HL-60/S4 treated with phorbol 12-myristate 13-acetate at 8.2 ng/mL for 4 days and 3 days (cell line): ENCODE measurements around the gene GBP4.
"Not testable (repeated sequence)": the region's sequence is repeated elsewhere in the genome, so short reads cannot be mapped to it uniquely, and the experiment has no call there.

Experiments
- in situ Hi-C: fragments of 300-500 bp; cut with MboI; formaldehyde crosslinking; loops from 2 replicates; pipeline ENCODE4 v1.15.0; 2022; ENCODE audit warnings: low sequenced_read_pairs

The GBP4 gene, protein sequence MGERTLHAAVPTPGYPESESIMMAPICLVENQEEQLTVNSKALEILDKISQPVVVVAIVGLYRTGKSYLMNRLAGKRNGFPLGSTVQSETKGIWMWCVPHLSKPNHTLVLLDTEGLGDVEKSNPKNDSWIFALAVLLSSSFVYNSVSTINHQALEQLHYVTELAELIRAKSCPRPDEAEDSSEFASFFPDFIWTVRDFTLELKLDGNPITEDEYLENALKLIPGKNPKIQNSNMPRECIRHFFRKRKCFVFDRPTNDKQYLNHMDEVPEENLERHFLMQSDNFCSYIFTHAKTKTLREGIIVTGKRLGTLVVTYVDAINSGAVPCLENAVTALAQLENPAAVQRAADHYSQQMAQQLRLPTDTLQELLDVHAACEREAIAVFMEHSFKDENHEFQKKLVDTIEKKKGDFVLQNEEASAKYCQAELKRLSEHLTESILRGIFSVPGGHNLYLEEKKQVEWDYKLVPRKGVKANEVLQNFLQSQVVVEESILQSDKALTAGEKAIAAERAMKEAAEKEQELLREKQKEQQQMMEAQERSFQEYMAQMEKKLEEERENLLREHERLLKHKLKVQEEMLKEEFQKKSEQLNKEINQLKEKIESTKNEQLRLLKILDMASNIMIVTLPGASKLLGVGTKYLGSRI

DNA sequence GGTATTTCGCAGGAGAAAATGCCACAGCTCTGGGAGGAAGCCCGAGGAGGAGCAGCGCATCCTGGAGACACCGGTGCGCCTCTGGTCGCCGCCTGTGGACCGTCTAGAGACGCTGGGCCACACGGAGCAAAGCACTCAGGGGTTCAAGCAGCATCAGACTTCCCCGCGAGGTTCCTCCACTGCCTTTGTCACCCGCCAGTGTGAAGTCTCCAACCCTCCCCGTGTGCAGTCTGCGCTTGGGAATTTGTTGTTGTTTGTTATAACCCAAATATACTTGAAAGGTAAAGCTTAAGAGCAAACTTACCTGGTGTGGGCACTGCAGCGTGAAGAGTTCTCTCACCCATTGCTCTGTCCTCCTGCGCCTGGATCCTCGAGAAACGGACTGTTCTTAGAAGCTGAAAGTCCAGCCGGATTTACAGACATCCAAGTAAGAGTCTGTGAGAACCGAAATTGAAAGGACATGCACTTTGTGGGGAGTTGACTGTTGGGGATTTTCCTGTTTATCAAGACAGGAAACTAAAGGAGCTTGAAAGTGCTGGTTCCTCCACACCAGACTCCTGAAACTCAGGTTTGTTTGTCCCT, at the start of gene GBP4:
Gene GBP4 (minus strand): TSS at position 452 of the 582 bp plus-strand sequence. CDS start 108 bp downstream, at position 344.
- in situ Hi-C loops, result no loop called here

DNA sequence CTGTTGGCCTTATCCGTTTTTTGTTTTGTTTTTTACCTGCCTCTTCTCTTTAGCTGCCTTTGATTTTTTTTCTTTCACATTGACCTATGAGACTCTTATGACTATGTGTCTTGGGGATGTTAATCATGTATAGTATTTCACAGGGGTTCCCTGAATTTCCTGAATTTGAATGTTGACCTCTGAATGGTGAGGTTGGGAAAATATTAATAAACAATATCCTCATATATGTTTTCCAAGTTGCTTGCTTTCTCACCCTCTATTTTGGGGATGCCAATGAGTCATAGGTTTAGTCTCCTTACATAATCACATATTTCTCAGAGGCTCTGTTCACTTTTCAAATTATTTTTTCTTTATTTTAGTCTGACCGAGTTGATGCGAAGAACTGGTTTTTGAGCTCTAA, 44.3 kb upstream of the GBP4 start:
- in situ Hi-C loops, result no loop called here

GRCh38 chr1:89221341-89221740, 22.6 kb upstream of the GBP4 start:
- in situ Hi-C loops, result no loop called here

GRCh38 chr1:89219851-89220250, 21.1 kb upstream of the GBP4 start:
- in situ Hi-C loops, result not testable (repeated sequence)

- in situ Hi-C loops, result not testable (repeated sequence)
Observed at GRCh38 chr1:89218941-89219340, 20.2 kb upstream of the GBP4 start.

DNA sequence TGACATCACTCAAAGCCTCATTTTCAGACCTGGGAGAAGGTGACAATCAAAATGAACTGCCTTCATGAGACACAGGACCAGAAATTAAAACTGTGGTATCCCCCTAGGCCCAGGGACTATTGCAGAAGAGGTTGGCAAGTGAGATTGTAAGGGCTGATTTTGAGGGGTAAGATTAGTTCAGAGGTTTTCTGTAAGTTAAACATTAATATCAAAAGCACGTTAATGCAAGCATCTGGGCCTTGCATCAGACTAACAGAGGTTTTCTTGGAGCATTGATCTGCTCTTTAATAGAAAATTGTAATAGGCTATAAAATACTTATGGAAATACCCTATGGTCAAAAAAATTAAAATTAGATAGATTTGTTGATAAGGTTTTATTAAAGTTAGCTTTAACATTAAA, 14.6 kb upstream of the GBP4 start:
- in situ Hi-C loops, result no loop called here

- in situ Hi-C loops, result no loop called here
Observed at GRCh38 chr1:89211035-89211634, 12.4 kb upstream of the GBP4 start.

DNA sequence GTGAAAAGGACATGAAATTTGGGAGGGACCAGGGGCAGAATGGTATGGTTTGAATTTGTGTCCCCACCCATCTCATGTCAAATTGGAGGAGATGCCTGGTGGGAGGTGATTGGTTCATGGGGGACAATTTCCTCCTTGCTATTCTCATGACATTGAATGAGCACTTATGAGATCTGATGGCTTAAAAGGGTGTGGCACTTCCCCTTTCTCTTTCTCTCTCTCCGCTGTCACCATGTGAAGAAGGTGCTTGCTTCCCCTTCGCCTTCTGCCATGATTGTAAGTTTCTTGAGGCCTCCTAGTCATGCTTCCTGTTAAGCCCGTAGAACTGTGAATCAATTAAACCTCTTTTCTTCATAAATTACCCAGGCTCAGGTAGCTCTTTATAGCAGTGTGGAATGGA, 7.6 kb upstream of the GBP4 start:
- in situ Hi-C loops, result no loop called here

DNA sequence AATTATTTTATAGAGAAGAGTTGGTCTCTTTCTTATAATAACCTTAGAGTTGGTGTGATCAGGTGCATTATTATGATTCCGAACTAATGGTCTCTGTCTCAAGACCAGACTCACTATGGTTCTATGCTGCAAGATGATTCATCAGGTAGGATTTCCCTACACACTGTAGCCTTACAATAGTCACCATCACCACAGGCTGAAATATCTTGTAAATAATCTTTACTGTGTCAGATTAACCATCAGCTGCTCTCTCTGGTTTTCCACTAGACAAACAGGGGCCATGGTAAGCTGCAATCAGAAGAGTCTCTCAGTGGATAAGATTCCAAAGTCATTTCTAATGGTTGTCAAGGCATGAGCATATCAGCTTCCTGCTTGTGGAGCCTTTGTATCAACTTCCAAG, 4.4 kb upstream of the GBP4 start:
- in situ Hi-C loops, result no loop called here

DNA sequence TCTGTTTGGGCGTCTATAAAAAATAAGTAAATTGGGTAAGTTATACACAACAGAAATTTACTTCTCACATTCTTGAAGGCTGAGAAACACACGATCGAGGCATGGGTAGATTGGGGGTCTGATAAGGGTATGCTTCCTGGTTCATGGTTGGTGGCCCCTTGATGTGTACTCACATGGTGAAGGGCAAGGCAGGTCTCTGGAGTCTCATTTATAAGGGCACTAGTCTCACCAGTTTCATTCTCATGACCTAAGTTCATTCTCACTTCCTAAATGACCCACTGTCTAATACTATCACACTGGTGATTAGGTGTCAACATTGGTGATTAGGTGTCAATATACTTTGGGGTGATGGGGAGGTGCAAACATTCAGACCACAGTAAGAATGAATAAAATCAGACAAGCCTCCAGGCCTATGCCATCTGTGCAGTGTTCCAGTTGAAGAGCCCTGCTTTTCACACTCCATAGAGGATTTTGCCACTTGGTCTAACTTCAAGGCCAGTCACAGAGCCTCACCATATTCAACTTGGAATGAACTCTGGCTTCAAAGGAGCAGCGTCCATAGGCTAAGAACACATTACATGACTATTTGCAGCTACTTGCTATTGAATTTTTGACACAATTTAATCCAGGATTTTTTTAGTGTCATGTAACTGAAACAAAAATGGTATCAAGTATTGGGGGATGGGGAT, 2.5 kb upstream of the GBP4 start:
- in situ Hi-C loops, result no loop called here

DNA sequence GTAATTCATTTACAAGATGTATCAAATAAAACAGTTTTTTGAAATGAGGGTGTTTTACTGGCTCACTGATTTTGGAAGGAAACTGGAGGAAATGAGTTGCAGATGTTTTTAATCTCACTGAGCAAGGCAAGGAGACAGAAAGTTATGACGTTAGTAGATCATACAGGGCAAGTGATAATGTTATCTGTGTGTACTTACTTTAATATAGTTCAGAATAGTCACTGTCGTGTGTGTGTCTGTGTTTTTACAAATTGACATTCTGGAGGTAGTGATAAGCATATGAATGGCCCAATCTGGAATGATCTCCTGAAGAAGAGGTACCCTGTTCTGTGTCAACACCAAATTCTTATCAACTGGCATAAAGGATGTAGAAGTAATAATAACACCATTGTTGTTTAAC, 1.9 kb upstream of the GBP4 start:
- in situ Hi-C loops, result no loop called here

- in situ Hi-C loops, result no loop called here
Observed at GRCh38 chr1:89199525-89200031, 836 bp upstream of the GBP4 start.

DNA sequence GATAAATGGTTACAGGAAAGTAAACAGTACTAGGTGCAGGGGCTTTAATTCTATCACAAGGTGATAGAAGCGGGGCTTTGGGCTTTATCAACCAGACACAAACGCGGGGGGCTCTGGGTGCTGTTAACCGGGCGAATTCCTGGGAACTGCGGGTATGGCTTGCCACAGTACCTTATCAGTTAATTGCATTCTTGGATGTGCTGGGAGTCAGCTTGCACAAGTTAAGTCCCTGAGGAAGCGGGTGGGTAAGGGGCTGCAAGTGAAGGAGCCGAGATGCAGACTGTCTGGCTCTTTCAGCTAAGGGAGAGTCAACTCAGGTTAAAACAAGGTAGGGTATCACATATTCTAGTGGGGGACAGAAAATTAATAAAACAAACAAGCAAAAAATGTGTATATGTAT, 661 bp downstream of the GBP4 start:
- in situ Hi-C loops, result no loop called here

DNA sequence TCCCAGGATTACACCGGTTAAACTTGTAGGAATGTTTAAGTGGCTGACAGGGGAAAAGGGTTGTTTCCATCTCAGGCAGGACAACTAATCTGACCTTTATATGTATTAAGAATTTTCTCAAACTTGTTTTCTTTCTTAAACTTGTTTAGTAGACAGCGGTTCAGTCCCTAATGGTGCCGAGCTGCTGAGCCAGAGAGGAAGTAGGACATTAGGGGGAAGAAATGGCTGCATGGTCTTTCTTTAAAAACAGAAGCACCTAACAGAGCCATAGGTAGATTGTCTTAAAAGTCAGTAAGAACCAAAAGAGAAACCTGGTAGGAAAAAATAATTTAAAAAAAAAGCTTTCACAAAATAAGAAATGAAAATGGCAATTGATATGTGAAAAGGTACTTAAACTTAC, 3.3 kb downstream of the GBP4 start:
- in situ Hi-C loops, result no loop called here

GRCh38 chr1:89191314-89191713, 7.4 kb downstream of the GBP4 start:
- in situ Hi-C loops, result no loop called here

- in situ Hi-C loops, result no loop called here
Observed at GRCh38 chr1:89190017-89190416, 8.7 kb downstream of the GBP4 start.

DNA sequence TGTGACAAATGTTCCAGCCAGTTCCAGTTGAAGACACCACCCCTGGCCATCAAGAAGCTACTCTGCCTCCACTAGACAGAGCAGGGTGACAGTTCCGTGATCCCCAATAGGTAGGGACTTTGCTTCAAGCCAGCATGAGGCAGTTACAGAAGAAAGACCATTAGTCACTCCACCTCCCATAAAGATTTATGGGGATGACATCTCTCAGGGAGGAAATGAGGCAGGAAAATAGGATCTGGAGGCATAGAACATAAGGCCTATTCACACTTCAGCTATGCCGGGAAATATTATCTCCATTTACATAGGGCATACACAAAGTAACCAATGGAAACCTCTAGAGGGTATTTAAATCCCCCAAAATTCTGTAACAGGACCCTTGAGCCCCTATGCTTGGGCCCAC, 19.4 kb downstream of the GBP4 start:
- in situ Hi-C loops, result no loop called here

DNA sequence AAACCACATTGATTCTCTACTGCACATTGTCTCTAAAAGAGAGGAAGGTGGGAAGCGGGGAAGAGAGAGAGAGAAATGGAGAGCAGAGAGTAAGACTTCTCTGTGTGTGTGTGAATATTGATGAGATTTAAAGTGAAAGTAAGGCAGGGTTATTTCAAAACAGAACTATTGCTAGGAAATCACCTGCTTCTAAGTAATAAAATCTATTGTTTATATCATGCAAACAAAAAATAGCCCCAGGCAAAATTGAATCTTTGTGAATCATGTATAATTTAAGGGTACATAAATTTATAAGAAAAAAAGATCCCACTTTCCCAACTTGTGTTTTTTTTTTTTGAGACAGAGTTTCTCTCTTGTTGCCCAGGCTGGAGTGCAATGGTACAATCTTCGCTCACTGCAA, 21.8 kb downstream of the GBP4 start:
- in situ Hi-C loops, result no loop called here

DNA sequence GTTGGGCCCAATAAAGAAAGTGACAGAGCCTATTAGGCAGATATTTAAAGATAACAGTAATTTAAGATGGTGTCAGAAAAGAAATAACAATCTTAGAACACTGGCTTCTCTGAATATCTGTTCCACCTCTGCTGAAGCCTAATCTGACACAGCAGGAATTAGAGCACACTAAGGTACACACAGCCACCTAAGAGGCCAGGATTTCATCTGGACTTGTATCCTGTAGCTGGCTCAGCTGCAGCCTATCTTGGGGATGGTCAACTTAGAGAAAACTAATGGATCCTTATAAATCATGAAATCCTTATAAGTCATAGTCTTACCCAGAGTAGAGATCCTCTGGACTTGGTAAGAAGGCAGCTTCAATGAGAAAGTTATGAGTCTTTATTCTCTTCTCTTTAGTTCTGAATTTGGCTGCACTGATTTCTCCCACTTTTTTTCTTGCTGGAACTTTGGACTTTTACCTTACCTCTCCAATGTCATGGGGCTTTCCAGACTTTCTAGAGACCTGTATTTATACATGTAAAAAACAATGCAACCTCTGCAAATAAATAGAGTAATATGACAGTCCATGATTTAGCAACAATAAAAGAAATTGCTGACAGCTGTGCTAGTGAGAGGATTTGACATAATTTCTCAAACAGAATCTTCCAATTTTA, 23.0 kb downstream of the GBP4 start, which contains the start of gene GBP7:
Gene GBP7 (minus strand): TSS at position 403 of the 656 bp plus-strand sequence. CDS start 4,068 bp downstream, outside the sequence.
- in situ Hi-C loops, result no loop called here

- in situ Hi-C loops, result no loop called here
Observed at GRCh38 chr1:89174491-89174890, 24.3 kb downstream of the GBP4 start.
